H1 (cell line): ENCODE data around the gene VAV2. TPM values are rescaled to one million over a fixed set of nuclear protein-coding genes. Genes with fewer than 3 reads are reported as not detected.

Source experiments
- CTCF ChIA-PET: fragments of 300-600 bp; sonication (Branson Sonifier 250); formaldehyde crosslinking; loops from one replicate; lab custom pipeline; 2021; ENCODE audit not compliant: partially characterized antibody; lab: Charles Lee
- POLR2A ChIA-PET: fragments of 300-600 bp; sonication (Branson Sonifier 250); formaldehyde crosslinking; loops from one replicate; lab custom pipeline; 2021; ENCODE audit warnings: inconsistent platforms; ENCODE audit not compliant: partially characterized antibody; lab: Charles Lee
- DNase-seq, 2 experiments: peaks; one replicate each; pipeline versions ENCODE4 v3.0.0 to v3.0.0-alpha.2; 2010 to 2022; ENCODE audit warnings: low spot score in 2 of 2, low read depth in 1 of 2, mixed read lengths in 1 of 2
- FAIRE-seq: peaks from 2 replicates; lab custom pipeline; 2011; peaks lifted over from hg19 to GRCh38; lab: Jason Lieb, UNC
- H2AFZ ChIP-seq: 2 replicates; pipeline ENCODE4 v1.8.1; 2012; ENCODE audit warnings: low read length, inconsistent platforms
- H2AK5ac ChIP-seq: 2 replicates; pipeline ENCODE4 v1.6.1; 2013; ENCODE audit warnings: low read depth, low read length
- H2BK120ac ChIP-seq: replicated peaks from 2 replicates; pipeline ENCODE3; 2013; ENCODE audit warnings: low read depth, low read length, inconsistent platforms
- H2BK12ac ChIP-seq: 2 replicates; pipeline ENCODE4 v1.6.1; 2013; ENCODE audit warnings: low read depth, low read length
- H2BK15ac ChIP-seq: 2 replicates; pipeline ENCODE4 v1.6.1; 2013; ENCODE audit warnings: low read length
- H2BK20ac ChIP-seq: 2 replicates; pipeline ENCODE4 v1.6.1; 2013; ENCODE audit warnings: low read length
- H2BK5ac ChIP-seq: 2 replicates; pipeline ENCODE4 v1.6.1; 2013; ENCODE audit warnings: low read depth, low read length
- H3K14ac ChIP-seq: 2 replicates; pipeline ENCODE4 v1.6.1; 2013; ENCODE audit warnings: inconsistent platforms; ENCODE audit not compliant: insufficient read length
- H3K18ac ChIP-seq: 2 replicates; pipeline ENCODE4 v1.6.1; 2013; ENCODE audit warnings: low read length; ENCODE audit errors: extremely low read depth
- H3K23ac ChIP-seq: 2 replicates; pipeline ENCODE4 v1.6.1; 2013; ENCODE audit warnings: inconsistent platforms; ENCODE audit not compliant: insufficient read length
- H3K23me2 ChIP-seq: 2 replicates; pipeline ENCODE4 v1.6.1; 2013; ENCODE audit warnings: low read depth, low read length
- H3K27ac ChIP-seq: 2 replicates; pipeline ENCODE4 v1.6.1; 2011; ENCODE audit warnings: low read depth, low read length, inconsistent platforms
- H3K27me3 ChIP-seq, 4 experiments: replicated peaks in 1 of 4; 1 replicate in 1 of 4; 2 replicates in 3 of 4; pipeline versions ENCODE4 v1.6.1 to v1.8.1; 2011 to 2013; ENCODE audit warnings: low read length in 3 of 4, mild to moderate bottlenecking in 3 of 4, inconsistent platforms in 2 of 4, mixed read lengths in 2 of 4, moderate library complexity in 1 of 4; ENCODE audit not compliant: control insufficient read depth in 3 of 4, insufficient read depth in 3 of 4; ENCODE audit errors: extremely low read depth in 1 of 4
- H3K36me3 ChIP-seq, 4 experiments: 2 replicates each; pipeline versions ENCODE4 v1.6.1 to v1.8.1; 2011 to 2013; ENCODE audit warnings: mild to moderate bottlenecking in 4 of 4, low read length in 3 of 4, moderate library complexity in 2 of 4, control low read depth in 1 of 4, inconsistent platforms in 1 of 4; ENCODE audit not compliant: insufficient read depth in 4 of 4, control insufficient read depth in 2 of 4
- H3K4ac ChIP-seq: replicated peaks from 2 replicates; pipeline ENCODE3; 2013; ENCODE audit warnings: low read length, low read depth, mixed read lengths, inconsistent platforms; ENCODE audit not compliant: insufficient read length
- H3K4me1 ChIP-seq, 4 experiments: replicated peaks in 1 of 4; 1 replicate in 1 of 4; 2 replicates in 3 of 4; pipeline versions ENCODE4 v1.6.1 to v1.8.1; 2011 to 2013; ENCODE audit warnings: low read length in 3 of 4, inconsistent platforms in 2 of 4, mixed read lengths in 1 of 4; ENCODE audit not compliant: insufficient read depth in 4 of 4, control insufficient read depth in 3 of 4
- H3K4me2 ChIP-seq, 2 experiments: 2 replicates each; pipeline versions ENCODE4 v1.6.1 to v1.8.1; 2011 to 2013; ENCODE audit warnings: low read depth in 2 of 2, low read length in 2 of 2, control low read depth in 1 of 2, inconsistent platforms in 1 of 2, mild to moderate bottlenecking in 1 of 2; ENCODE audit not compliant: insufficient read depth in 1 of 2
- H3K4me3 ChIP-seq, 4 experiments: fragments of 200-600, 300-600 bp in 1 of 4; sonication (generic), shearing (Covaris generic), sonication (Bioruptor Twin) in 1 of 4; 2 replicates each; pipeline versions ENCODE4 v1.5.1 to v1.8.1; 2011 to 2016; ENCODE audit warnings: low read length in 4 of 4, low read depth in 3 of 4, control low read depth in 2 of 4, inconsistent platforms in 2 of 4, mild to moderate bottlenecking in 2 of 4, mixed read lengths in 1 of 4, moderate library complexity in 1 of 4; ENCODE audit not compliant: insufficient read depth in 2 of 4; ENCODE audit errors: extremely low read depth in 1 of 4
- H3K56ac ChIP-seq: replicated peaks from 2 replicates; pipeline ENCODE3; 2013; ENCODE audit warnings: low read depth, mild to moderate bottlenecking, mixed read lengths, low read length, inconsistent platforms; ENCODE audit not compliant: insufficient read length
- H3K79me1 ChIP-seq: 2 replicates; pipeline ENCODE4 v1.6.1; 2013; ENCODE audit warnings: low read depth, low read length, control low read depth
- H3K79me2 ChIP-seq, 2 experiments: 2 replicates each; pipeline versions ENCODE4 v1.6.1 to v1.8.1; 2012 to 2013; ENCODE audit warnings: low read length in 2 of 2, mild to moderate bottlenecking in 2 of 2, inconsistent platforms in 1 of 2; ENCODE audit not compliant: insufficient read depth in 2 of 2, control insufficient read depth in 1 of 2
- H3K9ac ChIP-seq, 4 experiments: replicated peaks in 1 of 4; 1 replicate in 1 of 4; 2 replicates in 3 of 4; pipeline versions ENCODE4 v1.6.1 to v1.8.1; 2011 to 2013; ENCODE audit warnings: low read depth in 3 of 4, low read length in 3 of 4, control low read depth in 2 of 4, mild to moderate bottlenecking in 2 of 4, moderate library complexity in 2 of 4, inconsistent platforms in 1 of 4; ENCODE audit errors: extremely low read depth in 1 of 4
- H3K9me3 ChIP-seq, 2 experiments: 2 replicates each; pipeline versions ENCODE4 v1.6.1 to v1.8.1; 2012 to 2013; ENCODE audit warnings: mild to moderate bottlenecking in 2 of 2, moderate library complexity in 2 of 2, control low read depth in 1 of 2, inconsistent platforms in 1 of 2, low read depth in 1 of 2, low read length in 1 of 2, mixed read lengths in 1 of 2; ENCODE audit not compliant: insufficient read depth in 2 of 2
- H4K20me1 ChIP-seq, 2 experiments: replicated peaks in 1 of 2; 2 replicates each; pipeline versions ENCODE3 to v1.8.1; 2011 to 2013; ENCODE audit warnings: inconsistent platforms in 2 of 2, low read length in 2 of 2, mild to moderate bottlenecking in 1 of 2; ENCODE audit not compliant: insufficient read depth in 2 of 2, control insufficient read depth in 1 of 2
- H4K5ac ChIP-seq: 2 replicates; pipeline ENCODE4 v1.6.1; 2013; ENCODE audit warnings: low read length, low read depth, mixed read lengths, inconsistent platforms; ENCODE audit not compliant: insufficient read length
- H4K8ac ChIP-seq: 2 replicates; pipeline ENCODE4 v1.8.0; 2013; ENCODE audit warnings: mild to moderate bottlenecking, moderate library complexity, low read length, inconsistent platforms; ENCODE audit not compliant: insufficient read depth; ENCODE audit errors: extremely low read depth
- H4K91ac ChIP-seq: replicated peaks from 2 replicates; pipeline ENCODE3; 2013; ENCODE audit warnings: low read length, mixed read lengths, inconsistent platforms; ENCODE audit not compliant: insufficient read length
- ATF3 ChIP-seq: IDR thresholded peaks from 2 replicates; pipeline ENCODE4 v1.6.1; 2011; ENCODE audit warnings: low read depth, mild to moderate bottlenecking, low read length; ENCODE audit not compliant: insufficient read depth
- CBX5 ChIP-seq: fragments of 300-800, 300-1000 bp; sonication (generic); IDR thresholded peaks from 2 replicates; pipeline ENCODE4 v1.7.1; 2016; ENCODE audit warnings: antibody characterized with exemption, low read length, low read depth
- CHD2 ChIP-seq: IDR thresholded peaks from 2 replicates; pipeline ENCODE4 v1.6.1; 2012; ENCODE audit warnings: low read length, improper control_type of control experiment
- E2F6 ChIP-seq: IDR thresholded peaks from 2 replicates; pipeline ENCODE4 v1.6.1; 2012; ENCODE audit warnings: inconsistent platforms
- KDM1A ChIP-seq: fragments of 200-600, 300-600 bp; sonication (generic); IDR thresholded peaks from 2 replicates; pipeline ENCODE4 v1.7.1; 2016; ENCODE audit warnings: mild to moderate bottlenecking, low read length, borderline replicate concordance
- NANOG ChIP-seq: IDR thresholded peaks from 2 replicates; pipeline ENCODE4 v1.6.1; 2011; ENCODE audit warnings: low read length, low read depth, mild to moderate bottlenecking, inconsistent platforms; ENCODE audit not compliant: insufficient read depth, poor library complexity, severe bottlenecking
- POLR2AphosphoS5 ChIP-seq: IDR thresholded peaks from 2 replicates; pipeline ENCODE4 v1.6.1; 2011; ENCODE audit warnings: low read depth, low read length
- POU5F1 ChIP-seq: IDR thresholded peaks from 2 replicates; pipeline ENCODE4 v1.6.1; 2011; ENCODE audit warnings: low read depth, mild to moderate bottlenecking, low read length, moderate library complexity
- RFX5 ChIP-seq: IDR thresholded peaks from 2 replicates; pipeline ENCODE4 v1.6.1; 2011; ENCODE audit warnings: low read depth, low read length, improper control_type of control experiment, borderline replicate concordance
- SAP30 ChIP-seq: fragments of 300-600 bp; sonication (generic); IDR thresholded peaks from 2 replicates; pipeline ENCODE4 v1.7.1; 2012; ENCODE audit warnings: low read length, moderate library complexity, mild to moderate bottlenecking, inconsistent platforms; ENCODE audit not compliant: insufficient read depth, insufficient replicate concordance
- ZNF274 ChIP-seq: IDR thresholded peaks from 2 replicates; pipeline ENCODE4 v1.7.0; 2012; ENCODE audit warnings: low read length, borderline replicate concordance; ENCODE audit errors: extremely low read depth
- WGBS, 2 experiments: shearing (Covaris generic) in 1 of 2; methylation state at CpG; one replicate each; pipeline versions ENCODE4 v1.1.6 to v1.1.7; 2013 to 2015; ENCODE audit warnings: low lambda C conversion rate in 2 of 2, mixed read lengths in 2 of 2, inconsistent platforms in 1 of 2, low coverage in 1 of 2, missing lambda C conversion rate in 1 of 2; ENCODE audit not compliant: insufficient replicate concordance in 2 of 2, insufficient coverage in 1 of 2, insufficient read length in 1 of 2; ENCODE audit errors: extremely low coverage in 1 of 2, missing lambda C conversion rate in 1 of 2; 5-methylcytosine and 5-hydroxymethylcytosine counted together
- polyA plus RNA-seq, 7 experiments: library from polyadenylated mRNA; depleted of rRNA in 3 of 7; stranded (reverse) in 5 of 7; unstranded in 2 of 7; fragments of >200 nt in 5 of 7; fragments of 200-250 nt in 2 of 7; gene quantifications; 1 replicate in 5 of 7; 2 replicates in 1 of 7; 4 replicates in 1 of 7; pipeline versions ENCODE4 v1.2.1 to v1.2.3, GENCODE V29; 2011 to 2013; ENCODE audit warnings: missing spikeins in 2 of 7, mixed read lengths in 2 of 7
- total RNA-seq: library from RNA; stranded (reverse); fragmentation: NEBNext Ultra II Directional; extraction: Animal tissue kit (Norgen Biotek cat#: 25700); gene quantifications from 2 replicates; pipeline ENCODE4 v1.2.1, GENCODE V29; 2021

Gene VAV2
- total and polyA plus RNA-seq, 2 of the 8 experiments (the other 6 are each of a cell fraction or from before 2014, with no cell fraction given) = 13.6 to 37.6 TPM

GRCh38 chr9:134005381-134005780 is 13.3 kb upstream of the VAV2 start:
- no peak overlapping the region for H4K8ac ChIP-seq
- TF ChIP-seq CHD2 (no peak), RFX5 (no peak), NANOG (no peak), ATF3 (no peak), POLR2AphosphoS5 (no peak), KDM1A (no peak), E2F6 (no peak), ZNF274 (no peak), SAP30 (no peak), CBX5 (no peak), POU5F1 (no peak)
- no peaks in the 10 kb centered on the region for H3K79me1 ChIP-seq
- CTCF ChIA-PET = interaction anchor here (0.6 to 5.6 kb wide), 7 partner anchors 10 to 435 kb away, joined by 3 to 36 read pairs (median 5); no protein-coding TSS in a partner anchor
- H3K27ac ChIP-seq = no peak overlapping the region
- H3K9me3 ChIP-seq = 0 out of 4 replicates have a peak, but pooled peaks cover 2% of the 10 kb centered on the region in 2 experiments
- DNase-seq (no peak), FAIRE-seq (no peak)
- H2BK12ac ChIP-seq = no peak overlapping the region
- H3K14ac ChIP-seq = no peak overlapping the region
- no peak overlapping the region for H2BK20ac ChIP-seq
- H3K4me3 ChIP-seq = no peak overlapping the region
- no peak overlapping the region for H3K56ac ChIP-seq
- H3K9ac ChIP-seq = no peak overlapping the region
- H2BK120ac ChIP-seq = no peak overlapping the region
- H3K36me3 ChIP-seq = no peaks in the 10 kb centered on the region
- no peak overlapping the region for H3K18ac ChIP-seq
- WGBS, 2 experiments = 84% methylated on average over 8 of the region's 8 CpGs; no CpG with 5 or more reads in 1 of the 2 experiments
- peaks cover 5% of the 10 kb centered on the region; the same call in 1 of the 2 replicates for H3K23me2 ChIP-seq
- H3K23ac ChIP-seq = no peak overlapping the region
- H3K4ac ChIP-seq = no peak overlapping the region
- no peak overlapping the region for H4K5ac ChIP-seq
- H2BK15ac ChIP-seq = no peak overlapping the region
- POLR2A ChIA-PET = no interaction called here
- no peak overlapping the region for H2AK5ac ChIP-seq
- no peaks in the 10 kb centered on the region for H3K79me2 ChIP-seq
- H3K4me1 ChIP-seq = no peaks in the 10 kb centered on the region
- H4K91ac ChIP-seq = no peak overlapping the region
- peaks cover 0 to 2% (median 0%) of the 10 kb centered on the region in 4 experiments; a peak in 1 of 7 replicates for H3K27me3 ChIP-seq
- no peak overlapping the region for H2BK5ac ChIP-seq
- no peak overlapping the region for H2AFZ ChIP-seq
- H3K4me2 ChIP-seq = no peak overlapping the region
- H4K20me1 ChIP-seq = no peaks in the 10 kb centered on the region
